Liver (tissue), 9 donors: ENCODE measurements around the gene TRPC4AP. TPM values are rescaled to one million over a fixed set of nuclear protein-coding genes. Genes with fewer than 3 reads are reported as not detected.

Experiments
- DNase-seq: peaks from one replicate; pipeline ENCODE4 v3.0.0-alpha.2; 2017; ENCODE audit warnings: low spot score
- H3K27ac ChIP-seq, 2 donors: one replicate each; pipeline ENCODE4 v1.7.0; 2013; ENCODE audit warnings: inconsistent platforms in 2 of 2, low read length in 2 of 2, control low read depth in 1 of 2, low read depth in 1 of 2, mild to moderate bottlenecking in 1 of 2
- H3K27me3 ChIP-seq, 4 donors: one replicate each; pipeline versions ENCODE4 v1.6.1 to v1.7.0; 2013; ENCODE audit warnings: low read length in 3 of 4, inconsistent platforms in 1 of 4, mild to moderate bottlenecking in 1 of 4, moderate library complexity in 1 of 4; ENCODE audit not compliant: control insufficient read depth in 4 of 4, insufficient read depth in 4 of 4
- H3K36me3 ChIP-seq, 4 donors: one replicate each; pipeline versions ENCODE4 v1.6.1 to v1.7.0; 2013; ENCODE audit warnings: low read length in 3 of 4, mild to moderate bottlenecking in 3 of 4, low read depth in 1 of 4, moderate library complexity in 1 of 4; ENCODE audit not compliant: control insufficient read depth in 4 of 4, insufficient read depth in 3 of 4
- H3K4me1 ChIP-seq, 4 donors: one replicate each; pipeline versions ENCODE4 v1.6.1 to v1.7.0; 2013; ENCODE audit warnings: low read length in 3 of 4, mild to moderate bottlenecking in 3 of 4, moderate library complexity in 1 of 4; ENCODE audit not compliant: control insufficient read depth in 4 of 4, insufficient read depth in 4 of 4
- H3K4me3 ChIP-seq, 3 donors: one replicate each; pipeline versions ENCODE4 v1.6.1 to v1.7.0; 2013; ENCODE audit warnings: low read length in 3 of 3, control low read depth in 1 of 3, low read depth in 1 of 3, mild to moderate bottlenecking in 1 of 3
- H3K9ac ChIP-seq, 2 donors: one replicate each; pipeline ENCODE4 v1.7.0; 2013; ENCODE audit warnings: low read length in 2 of 2, mild to moderate bottlenecking in 2 of 2, moderate library complexity in 2 of 2, control low read depth in 1 of 2, low read depth in 1 of 2
- H3K9me3 ChIP-seq, 4 donors: one replicate each; pipeline versions ENCODE4 v1.6.1 to v1.7.0; 2013; ENCODE audit warnings: low read length in 3 of 4; ENCODE audit not compliant: control insufficient read depth in 4 of 4
- EGR1 ChIP-seq, 2 donors: IDR thresholded peaks; 2 replicates each; pipeline ENCODE4 v1.6.1; 2016 to 2018; ENCODE audit warnings: antibody characterized with exemption in 2 of 2, low read depth in 2 of 2
- FOXA1 ChIP-seq: IDR thresholded peaks from 2 replicates; pipeline ENCODE4 v1.6.1; 2016; ENCODE audit warnings: antibody characterized with exemption
- FOXA2 ChIP-seq: IDR thresholded peaks from 2 replicates; pipeline ENCODE4 v1.6.1; 2016; ENCODE audit warnings: antibody characterized with exemption
- GABPA ChIP-seq, 2 donors: IDR thresholded peaks in 1 of 2; conservative IDR thresholded peaks in 1 of 2; 2 replicates each; pipeline ENCODE4 v1.6.1; 2016; ENCODE audit warnings: antibody characterized with exemption in 2 of 2, mild to moderate bottlenecking in 1 of 2, moderate library complexity in 1 of 2
- HNF4A ChIP-seq, 2 donors: conservative IDR thresholded peaks; 2 replicates each; pipeline ENCODE4 v1.6.1; 2016; ENCODE audit warnings: antibody characterized with exemption in 2 of 2, mild to moderate bottlenecking in 2 of 2
- HNF4G ChIP-seq: IDR thresholded peaks from 2 replicates; pipeline ENCODE4 v1.6.1; 2016; ENCODE audit warnings: antibody characterized with exemption
- JUND ChIP-seq, 2 donors: IDR thresholded peaks; 2 replicates each; pipeline ENCODE4 v1.6.1; 2016; ENCODE audit warnings: antibody characterized with exemption in 2 of 2
- NR2F2 ChIP-seq: IDR thresholded peaks from 2 replicates; pipeline ENCODE4 v1.6.1; 2016; ENCODE audit warnings: antibody characterized with exemption
- RAD21 ChIP-seq, 2 donors: IDR thresholded peaks; 2 replicates each; pipeline ENCODE4 v1.6.1; 2016; ENCODE audit warnings: antibody characterized with exemption in 2 of 2, mild to moderate bottlenecking in 2 of 2
- RXRA ChIP-seq, 2 donors: IDR thresholded peaks; 2 replicates each; pipeline ENCODE4 v1.6.1; 2017 to 2018; ENCODE audit warnings: antibody characterized with exemption in 2 of 2, mild to moderate bottlenecking in 1 of 2
- SP1 ChIP-seq: IDR thresholded peaks from 2 replicates; pipeline ENCODE4 v1.6.1; 2018; ENCODE audit warnings: antibody characterized with exemption, mild to moderate bottlenecking
- TAF1 ChIP-seq: conservative IDR thresholded peaks from 2 replicates; pipeline ENCODE4 v1.6.1; 2016; ENCODE audit warnings: antibody characterized with exemption, mild to moderate bottlenecking
- YY1 ChIP-seq: IDR thresholded peaks from 2 replicates; pipeline ENCODE4 v1.6.1; 2016; ENCODE audit warnings: antibody characterized with exemption, mild to moderate bottlenecking
- WGBS: extraction: QIAGEN DNeasy Blood & Tissue Kit; methylation state at CpG from one replicate; pipeline ENCODE4 v1.1.7; 2013; 5-methylcytosine and 5-hydroxymethylcytosine counted together
- polyA plus RNA-seq, 2 donors: library from polyadenylated mRNA; stranded (reverse) in 1 of 2; unstranded in 1 of 2; fragments of 200-250 nt in 1 of 2; fragments of >200 nt in 1 of 2; fragmentation: Nextera tagmentation in 1 of 2; extraction: Ambion mirVana in 1 of 2; gene quantifications; one replicate each; pipeline versions ENCODE4 v1.2.1 to v1.2.3, GENCODE V29; 2013 to 2015
- total RNA-seq, 2 donors: library from RNA; depleted of rRNA; stranded (reverse); fragments of >200 nt; gene quantifications; one replicate each; pipeline ENCODE4 v1.2.3, GENCODE V29; 2014
- TF ChIP-seq, protein P1 (sequence below): IDR thresholded peaks from 2 replicates; pipeline ENCODE4 v1.6.1; 2016; ENCODE audit warnings: antibody characterized with exemption
- TF ChIP-seq, protein P2 (sequence below): IDR thresholded peaks from 2 replicates; pipeline ENCODE4 v1.6.1; 2016; ENCODE audit warnings: antibody characterized with exemption
- TF ChIP-seq, protein P3 (sequence below): IDR thresholded peaks from 2 replicates; pipeline ENCODE4 v1.6.1; 2016; ENCODE audit warnings: antibody characterized with exemption
- TF ChIP-seq, protein P4 (sequence below): fragments of 150-350 bp; IDR thresholded peaks from 2 replicates; pipeline ENCODE4 v1.5.1; 2017; ENCODE audit warnings: improper control_type of control experiment, low read depth, low read length; ENCODE audit not compliant: missing input control
- TF ChIP-seq, protein P5 (sequence below): IDR thresholded peaks from 2 replicates; pipeline ENCODE4 v1.6.1; 2016; ENCODE audit warnings: antibody characterized with exemption, mild to moderate bottlenecking
- donor health status: healthy.
- donor health status: healthy.
- donor health status: healthy.
- donor health status: healthy.
- donor health status: healthy.

Gene TRPC4AP
- total and polyA plus RNA-seq, 4 donors, result 26.3 to 57.2 (median 33.8) TPM

DNA sequence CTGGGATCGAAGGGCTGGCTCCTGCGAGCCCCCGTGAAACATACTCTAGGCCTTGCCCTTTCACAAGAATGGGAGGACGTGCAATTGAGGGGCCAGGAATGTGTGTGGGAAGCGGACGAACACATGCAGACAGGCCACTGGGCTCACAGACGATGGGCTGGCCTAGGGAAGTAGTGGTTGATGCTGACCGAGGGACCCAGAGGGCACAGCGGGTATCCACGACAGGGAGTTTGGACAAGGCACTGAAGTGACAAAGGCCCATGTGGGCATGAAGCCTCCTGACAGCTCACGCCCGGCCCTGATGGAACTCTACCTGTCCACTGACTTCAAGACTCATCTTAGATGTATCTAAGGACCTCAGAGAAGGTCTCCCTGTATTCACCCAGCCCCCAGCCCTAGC, 84.7 kb downstream of the TRPC4AP start:
- WGBS, result 95% methylated on average over 12 of the region's 12 CpGs
- H3K4me3 ChIP-seq, result no peak overlapping the region
- no peak overlapping the region for H3K27ac ChIP-seq
- TF ChIP-seq, protein P1, sequence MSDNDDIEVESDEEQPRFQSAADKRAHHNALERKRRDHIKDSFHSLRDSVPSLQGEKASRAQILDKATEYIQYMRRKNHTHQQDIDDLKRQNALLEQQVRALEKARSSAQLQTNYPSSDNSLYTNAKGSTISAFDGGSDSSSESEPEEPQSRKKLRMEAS, result no peak
- TF ChIP-seq, protein P2, sequence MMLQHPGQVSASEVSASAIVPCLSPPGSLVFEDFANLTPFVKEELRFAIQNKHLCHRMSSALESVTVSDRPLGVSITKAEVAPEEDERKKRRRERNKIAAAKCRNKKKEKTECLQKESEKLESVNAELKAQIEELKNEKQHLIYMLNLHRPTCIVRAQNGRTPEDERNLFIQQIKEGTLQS, result no peak
- TF ChIP-seq JUND (IDR thresholded peaks at IDR 0.05) (no peak), RXRA (IDR thresholded peaks at IDR 0.05) (no peak), SP1 (no peak), FOXA1 (no peak), FOXA2 (no peak), HNF4G (no peak), TAF1 (no peak), GABPA (IDR thresholded peaks at IDR 0.05 in 1 of 2, conservative IDR thresholded peaks at IDR 0.05 in 1 of 2) (no peak), EGR1 (IDR thresholded peaks at IDR 0.05; ENCODE audit: low read depth in 2 of 2) (no peak), NR2F2 (no peak)
- TF ChIP-seq, protein P3, sequence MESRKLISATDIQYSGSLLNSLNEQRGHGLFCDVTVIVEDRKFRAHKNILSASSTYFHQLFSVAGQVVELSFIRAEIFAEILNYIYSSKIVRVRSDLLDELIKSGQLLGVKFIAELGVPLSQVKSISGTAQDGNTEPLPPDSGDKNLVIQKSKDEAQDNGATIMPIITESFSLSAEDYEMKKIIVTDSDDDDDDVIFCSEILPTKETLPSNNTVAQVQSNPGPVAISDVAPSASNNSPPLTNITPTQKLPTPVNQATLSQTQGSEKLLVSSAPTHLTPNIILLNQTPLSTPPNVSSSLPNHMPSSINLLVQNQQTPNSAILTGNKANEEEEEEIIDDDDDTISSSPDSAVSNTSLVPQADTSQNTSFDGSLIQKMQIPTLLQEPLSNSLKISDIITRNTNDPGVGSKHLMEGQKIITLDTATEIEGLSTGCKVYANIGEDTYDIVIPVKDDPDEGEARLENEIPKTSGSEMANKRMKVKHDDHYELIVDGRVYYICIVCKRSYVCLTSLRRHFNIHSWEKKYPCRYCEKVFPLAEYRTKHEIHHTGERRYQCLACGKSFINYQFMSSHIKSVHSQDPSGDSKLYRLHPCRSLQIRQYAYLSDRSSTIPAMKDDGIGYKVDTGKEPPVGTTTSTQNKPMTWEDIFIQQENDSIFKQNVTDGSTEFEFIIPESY, result no peak
- TF ChIP-seq, protein P4, sequence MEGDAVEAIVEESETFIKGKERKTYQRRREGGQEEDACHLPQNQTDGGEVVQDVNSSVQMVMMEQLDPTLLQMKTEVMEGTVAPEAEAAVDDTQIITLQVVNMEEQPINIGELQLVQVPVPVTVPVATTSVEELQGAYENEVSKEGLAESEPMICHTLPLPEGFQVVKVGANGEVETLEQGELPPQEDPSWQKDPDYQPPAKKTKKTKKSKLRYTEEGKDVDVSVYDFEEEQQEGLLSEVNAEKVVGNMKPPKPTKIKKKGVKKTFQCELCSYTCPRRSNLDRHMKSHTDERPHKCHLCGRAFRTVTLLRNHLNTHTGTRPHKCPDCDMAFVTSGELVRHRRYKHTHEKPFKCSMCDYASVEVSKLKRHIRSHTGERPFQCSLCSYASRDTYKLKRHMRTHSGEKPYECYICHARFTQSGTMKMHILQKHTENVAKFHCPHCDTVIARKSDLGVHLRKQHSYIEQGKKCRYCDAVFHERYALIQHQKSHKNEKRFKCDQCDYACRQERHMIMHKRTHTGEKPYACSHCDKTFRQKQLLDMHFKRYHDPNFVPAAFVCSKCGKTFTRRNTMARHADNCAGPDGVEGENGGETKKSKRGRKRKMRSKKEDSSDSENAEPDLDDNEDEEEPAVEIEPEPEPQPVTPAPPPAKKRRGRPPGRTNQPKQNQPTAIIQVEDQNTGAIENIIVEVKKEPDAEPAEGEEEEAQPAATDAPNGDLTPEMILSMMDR, result no peak
- TF ChIP-seq, protein P5, sequence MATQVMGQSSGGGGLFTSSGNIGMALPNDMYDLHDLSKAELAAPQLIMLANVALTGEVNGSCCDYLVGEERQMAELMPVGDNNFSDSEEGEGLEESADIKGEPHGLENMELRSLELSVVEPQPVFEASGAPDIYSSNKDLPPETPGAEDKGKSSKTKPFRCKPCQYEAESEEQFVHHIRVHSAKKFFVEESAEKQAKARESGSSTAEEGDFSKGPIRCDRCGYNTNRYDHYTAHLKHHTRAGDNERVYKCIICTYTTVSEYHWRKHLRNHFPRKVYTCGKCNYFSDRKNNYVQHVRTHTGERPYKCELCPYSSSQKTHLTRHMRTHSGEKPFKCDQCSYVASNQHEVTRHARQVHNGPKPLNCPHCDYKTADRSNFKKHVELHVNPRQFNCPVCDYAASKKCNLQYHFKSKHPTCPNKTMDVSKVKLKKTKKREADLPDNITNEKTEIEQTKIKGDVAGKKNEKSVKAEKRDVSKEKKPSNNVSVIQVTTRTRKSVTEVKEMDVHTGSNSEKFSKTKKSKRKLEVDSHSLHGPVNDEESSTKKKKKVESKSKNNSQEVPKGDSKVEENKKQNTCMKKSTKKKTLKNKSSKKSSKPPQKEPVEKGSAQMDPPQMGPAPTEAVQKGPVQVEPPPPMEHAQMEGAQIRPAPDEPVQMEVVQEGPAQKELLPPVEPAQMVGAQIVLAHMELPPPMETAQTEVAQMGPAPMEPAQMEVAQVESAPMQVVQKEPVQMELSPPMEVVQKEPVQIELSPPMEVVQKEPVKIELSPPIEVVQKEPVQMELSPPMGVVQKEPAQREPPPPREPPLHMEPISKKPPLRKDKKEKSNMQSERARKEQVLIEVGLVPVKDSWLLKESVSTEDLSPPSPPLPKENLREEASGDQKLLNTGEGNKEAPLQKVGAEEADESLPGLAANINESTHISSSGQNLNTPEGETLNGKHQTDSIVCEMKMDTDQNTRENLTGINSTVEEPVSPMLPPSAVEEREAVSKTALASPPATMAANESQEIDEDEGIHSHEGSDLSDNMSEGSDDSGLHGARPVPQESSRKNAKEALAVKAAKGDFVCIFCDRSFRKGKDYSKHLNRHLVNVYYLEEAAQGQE, result no peak
- no peak for DNase-seq
- H3K9ac ChIP-seq, result no peak overlapping the region
- H3K4me1 ChIP-seq, result peaks cover 13 to 51% (median 40%) of the 10 kb centered on the region in 4 donors
- peaks cover 37 to 66% (median 54%) of the 10 kb centered on the region in 4 donors for H3K36me3 ChIP-seq
- no peaks in the 10 kb centered on the region for H3K27me3 ChIP-seq
- no peaks in the 10 kb centered on the region for H3K9me3 ChIP-seq

DNA sequence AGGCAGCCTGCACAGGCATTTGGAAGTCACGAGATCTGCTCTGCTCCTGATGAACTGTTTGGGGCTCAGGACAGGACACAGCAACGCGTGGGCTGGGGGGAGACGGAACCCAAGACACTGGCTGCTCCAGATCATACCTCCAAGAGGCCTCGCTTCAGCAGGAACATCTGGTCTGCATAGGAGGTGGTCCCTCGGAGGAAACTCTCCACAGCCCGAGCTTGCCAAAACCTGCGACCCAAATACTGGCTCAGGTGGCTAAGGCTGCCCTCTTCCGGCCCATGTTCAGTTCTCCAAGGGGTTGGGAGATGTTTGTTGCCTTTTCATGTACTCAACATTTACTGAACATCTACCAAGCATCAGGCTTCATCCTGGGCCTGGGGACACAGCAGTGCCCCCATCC, 85.2 kb downstream of the TRPC4AP start:
- Histone ChIP-seq H3K9me3 (no peaks in the 10 kb centered on the region), H3K9ac (no peak overlapping the region), H3K4me1 (peaks cover 13 to 48% (median 36%) of the 10 kb centered on the region in 4 donors), H3K27me3 (no peaks in the 10 kb centered on the region), H3K36me3 (peaks cover 39 to 66% (median 56%) of the 10 kb centered on the region in 4 donors), H3K4me3 (no peak overlapping the region), H3K27ac (no peak overlapping the region)
- DNase-seq, result no peak
- 86% methylated on average over 9 of the region's 9 CpGs for WGBS
- TF ChIP-seq HNF4G (no peak), YY1 (no peak), FOXA1 (no peak), SP1 (no peak), RAD21 (IDR thresholded peaks at IDR 0.05) (no peak), HNF4A (conservative IDR thresholded peaks at IDR 0.05) (no peak), GABPA (IDR thresholded peaks at IDR 0.05 in 1 of 2, conservative IDR thresholded peaks at IDR 0.05 in 1 of 2) (no peak), JUND (IDR thresholded peaks at IDR 0.05) (no peak), EGR1 (IDR thresholded peaks at IDR 0.05; ENCODE audit: low read depth in 2 of 2) (no peak)
- TF ChIP-seq, protein P1, result no peak
- TF ChIP-seq, protein P3, result no peak
- TF ChIP-seq, protein P2, result no peak
